OCI-LY1 (cell line): ENCODE results near the gene ALG5.

ENCODE experiments used
- H2AFZ ChIP-seq: fragments of 200-600 bp; sonication (generic), shearing (Covaris generic); 2 replicates; pipeline ENCODE4 v1.6.0; 2014; ENCODE audit warnings: antibody characterized with exemption, mild to moderate bottlenecking, low read length
- H3F3A ChIP-seq: fragments of 200-600 bp; sonication (generic), shearing (Covaris generic); 2 replicates; pipeline ENCODE4 v1.6.0; 2014; ENCODE audit warnings: mild to moderate bottlenecking, antibody characterized with exemption, low read length, moderate library complexity; ENCODE audit not compliant: insufficient read depth
- H3K27ac ChIP-seq: fragments of 200-600 bp; sonication (generic); 2 replicates; pipeline ENCODE4 v1.5.1; 2014; ENCODE audit warnings: low read length, mixed run types, mild to moderate bottlenecking, low read depth; ENCODE audit not compliant: poor library complexity, severe bottlenecking
- H3K27me3 ChIP-seq: fragments of 200-600 bp; sonication (generic); 2 replicates; pipeline ENCODE4 v1.6.0; 2014; ENCODE audit warnings: antibody characterized with exemption, mild to moderate bottlenecking, low read length, moderate library complexity; ENCODE audit not compliant: insufficient read depth
- H3K36me3 ChIP-seq: fragments of 200-600 bp; sonication (generic); 2 replicates; pipeline ENCODE4 v1.6.1; 2014; ENCODE audit warnings: mild to moderate bottlenecking, antibody characterized with exemption, low read length, moderate library complexity, mixed read lengths; ENCODE audit not compliant: insufficient read depth
- H3K4me1 ChIP-seq: fragments of 200-600 bp; sonication (generic); 2 replicates; pipeline ENCODE4 v1.5.1; 2014; ENCODE audit warnings: mild to moderate bottlenecking, low read length, moderate library complexity; ENCODE audit not compliant: insufficient read depth, severe bottlenecking
- H3K4me2 ChIP-seq: fragments of 200-600 bp; sonication (generic), shearing (Covaris generic); 2 replicates; pipeline ENCODE4 v1.6.1; 2014; ENCODE audit warnings: low read length
- H3K4me3 ChIP-seq: fragments of 200-600 bp; sonication (generic); 2 replicates; pipeline ENCODE4 v1.5.1; 2014; ENCODE audit warnings: low read length, low read depth, mild to moderate bottlenecking, mixed read lengths; ENCODE audit not compliant: poor library complexity, severe bottlenecking
- H3K79me2 ChIP-seq: fragments of 200-600 bp; shearing (Covaris generic); 2 replicates; pipeline ENCODE4 v1.6.1; 2016; ENCODE audit warnings: mixed run types, low read length, mixed read lengths; ENCODE audit not compliant: insufficient read depth
- H3K9ac ChIP-seq: fragments of 200-600 bp; sonication (generic), shearing (Covaris generic); 2 replicates; pipeline ENCODE4 v1.6.1; 2014; ENCODE audit warnings: mild to moderate bottlenecking, low read length, mixed read lengths
- H3K9me2 ChIP-seq: fragments of 200-600 bp; sonication (generic), shearing (Covaris generic); 2 replicates; pipeline ENCODE4 v1.6.1; 2014; ENCODE audit warnings: low read depth, mild to moderate bottlenecking, low read length, mixed read lengths
- H3K9me3 ChIP-seq: fragments of 200-600 bp; shearing (Covaris generic); 2 replicates; pipeline ENCODE4 v1.6.1; 2014; ENCODE audit warnings: low read length, mixed read lengths
- H4K20me1 ChIP-seq: fragments of 200-600 bp; sonication (generic), shearing (Covaris generic); 2 replicates; pipeline ENCODE4 v1.6.0; 2016; ENCODE audit warnings: mild to moderate bottlenecking, low read length; ENCODE audit not compliant: insufficient read depth
- EZH2 ChIP-seq: fragments of 200-600 bp; sonication (generic), shearing (Covaris generic); IDR thresholded peaks from 2 replicates; pipeline ENCODE4 v1.8.0; 2017; ENCODE audit warnings: borderline replicate concordance, mixed run types, mild to moderate bottlenecking, antibody characterized with exemption, low read length, moderate library complexity, mixed read lengths
- TF ChIP-seq, protein P1 (sequence below): fragments of 200-600 bp; sonication (generic), shearing (Covaris generic); IDR thresholded peaks from 2 replicates; pipeline ENCODE4 v1.5.1; 2017; ENCODE audit warnings: mild to moderate bottlenecking, antibody characterized with exemption, low read length, moderate library complexity, mixed read lengths

Gene ALG5

DNA sequence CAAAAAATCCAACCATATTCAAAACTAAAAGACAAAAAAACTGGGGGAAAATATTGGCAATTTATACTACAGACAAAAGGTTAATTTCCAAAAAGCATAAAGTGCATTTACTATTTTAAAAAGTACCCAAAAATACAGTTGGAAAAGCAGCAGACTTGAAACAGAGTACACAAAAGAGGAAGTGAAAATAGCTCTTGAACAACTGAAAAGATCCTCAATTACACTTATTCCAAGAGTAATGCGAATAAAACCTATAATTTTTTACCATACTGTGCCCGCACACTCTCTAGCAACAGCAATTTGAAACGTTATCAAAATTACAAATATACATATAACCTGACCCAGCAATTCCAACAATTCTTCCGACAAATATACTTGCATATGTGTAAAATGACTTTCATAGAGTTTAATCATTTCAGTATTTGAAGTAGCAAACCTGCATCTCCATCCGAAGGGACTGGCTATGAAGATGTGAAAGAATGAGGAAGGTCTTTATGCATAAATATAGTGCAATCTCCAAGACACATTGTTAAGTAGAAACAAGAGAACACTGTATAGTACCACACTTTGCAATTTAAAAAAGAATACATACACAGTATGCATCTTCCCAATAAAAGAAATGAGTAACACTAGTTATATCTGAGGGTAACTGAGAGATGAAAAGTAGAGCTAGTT is 25.4 kb downstream of the ALG5 start:
- Histone ChIP-seq H3K9ac (no peak overlapping the region), H3K27me3 (no peaks in the 10 kb centered on the region), H3K27ac (no peak overlapping the region), H3F3A (no peaks in the 10 kb centered on the region), H4K20me1 (no peaks in the 10 kb centered on the region), H2AFZ (no peak overlapping the region), H3K9me3 (no peaks in the 10 kb centered on the region), H3K4me3 (no peak overlapping the region), H3K4me1 (no peaks in the 10 kb centered on the region), H3K36me3 (peaks cover 22% of the 10 kb centered on the region), H3K79me2 (no peaks in the 10 kb centered on the region), H3K4me2 (no peak overlapping the region), H3K9me2 (no peaks in the 10 kb centered on the region)
- TF ChIP-seq, protein P1, sequence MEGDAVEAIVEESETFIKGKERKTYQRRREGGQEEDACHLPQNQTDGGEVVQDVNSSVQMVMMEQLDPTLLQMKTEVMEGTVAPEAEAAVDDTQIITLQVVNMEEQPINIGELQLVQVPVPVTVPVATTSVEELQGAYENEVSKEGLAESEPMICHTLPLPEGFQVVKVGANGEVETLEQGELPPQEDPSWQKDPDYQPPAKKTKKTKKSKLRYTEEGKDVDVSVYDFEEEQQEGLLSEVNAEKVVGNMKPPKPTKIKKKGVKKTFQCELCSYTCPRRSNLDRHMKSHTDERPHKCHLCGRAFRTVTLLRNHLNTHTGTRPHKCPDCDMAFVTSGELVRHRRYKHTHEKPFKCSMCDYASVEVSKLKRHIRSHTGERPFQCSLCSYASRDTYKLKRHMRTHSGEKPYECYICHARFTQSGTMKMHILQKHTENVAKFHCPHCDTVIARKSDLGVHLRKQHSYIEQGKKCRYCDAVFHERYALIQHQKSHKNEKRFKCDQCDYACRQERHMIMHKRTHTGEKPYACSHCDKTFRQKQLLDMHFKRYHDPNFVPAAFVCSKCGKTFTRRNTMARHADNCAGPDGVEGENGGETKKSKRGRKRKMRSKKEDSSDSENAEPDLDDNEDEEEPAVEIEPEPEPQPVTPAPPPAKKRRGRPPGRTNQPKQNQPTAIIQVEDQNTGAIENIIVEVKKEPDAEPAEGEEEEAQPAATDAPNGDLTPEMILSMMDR: no peak
- no peak for TF ChIP-seq EZH2

DNA sequence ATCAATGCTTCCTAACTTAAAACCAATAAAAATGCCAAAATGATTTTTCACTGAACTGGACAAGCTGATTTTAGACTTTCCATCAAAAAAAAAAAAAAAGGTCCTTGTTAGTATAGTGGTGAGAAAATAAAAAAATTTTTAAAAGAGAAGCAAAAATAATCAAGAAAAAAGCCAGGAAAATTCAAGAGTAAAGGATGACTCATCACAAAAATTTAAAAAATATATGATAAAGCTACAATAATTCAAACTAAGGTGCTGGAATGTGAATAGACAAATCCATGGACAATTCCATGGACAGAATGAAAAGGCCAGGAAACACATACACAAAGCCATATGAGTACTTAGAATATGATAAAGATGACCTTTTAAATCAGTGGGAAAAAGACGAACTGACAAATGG is 26.1 kb downstream of the ALG5 start:
- no peak overlapping the region for H3K9ac ChIP-seq
- peaks cover 27% of the 10 kb centered on the region for H3K36me3 ChIP-seq
- no peak overlapping the region for H3K27ac ChIP-seq
- H2AFZ ChIP-seq: no peak overlapping the region
- H3K9me2 ChIP-seq: no peaks in the 10 kb centered on the region
- no peaks in the 10 kb centered on the region for H3K4me1 ChIP-seq
- no peaks in the 10 kb centered on the region for H3F3A ChIP-seq
- no peaks in the 10 kb centered on the region for H3K27me3 ChIP-seq
- no peaks in the 10 kb centered on the region for H3K9me3 ChIP-seq
- H3K4me2 ChIP-seq: no peak overlapping the region
- H3K79me2 ChIP-seq: no peaks in the 10 kb centered on the region
- no peak for TF ChIP-seq EZH2
- TF ChIP-seq, protein P1: no peak
- no peak overlapping the region for H3K4me3 ChIP-seq
- H4K20me1 ChIP-seq: no peaks in the 10 kb centered on the region

DNA sequence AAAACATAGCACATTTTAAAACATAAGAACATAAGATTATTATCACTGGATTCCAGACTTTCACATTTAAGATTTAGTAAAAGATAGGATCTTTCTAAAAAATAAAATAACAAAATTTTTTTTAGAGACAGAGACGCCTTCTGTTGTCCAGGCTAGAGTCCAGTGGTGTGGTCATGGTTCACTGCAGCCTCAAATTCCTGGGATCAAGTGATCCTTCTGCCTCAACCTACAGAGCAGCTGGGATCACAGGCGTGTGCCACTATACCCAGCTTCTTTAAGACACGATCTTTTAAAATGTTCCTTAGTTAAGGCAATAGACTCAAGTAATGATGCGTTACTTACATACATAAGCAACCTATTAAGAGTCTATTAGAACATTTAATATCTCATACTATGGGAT is 32.7 kb downstream of the ALG5 start:
- H3K79me2 ChIP-seq: no peaks in the 10 kb centered on the region
- H3K4me2 ChIP-seq: no peak overlapping the region
- peaks cover 44% of the 10 kb centered on the region for H3K36me3 ChIP-seq
- no peaks in the 10 kb centered on the region for H4K20me1 ChIP-seq
- H3K27ac ChIP-seq: no peak overlapping the region
- TF ChIP-seq EZH2: no peak
- TF ChIP-seq, protein P1: no peak
- H3K9me2 ChIP-seq: no peaks in the 10 kb centered on the region
- no peak overlapping the region for H3K4me3 ChIP-seq
- H3K9me3 ChIP-seq: no peaks in the 10 kb centered on the region
- no peak overlapping the region for H3K9ac ChIP-seq
- H3F3A ChIP-seq: no peaks in the 10 kb centered on the region
- H3K4me1 ChIP-seq: no peaks in the 10 kb centered on the region
- H3K27me3 ChIP-seq: no peaks in the 10 kb centered on the region
- no peak overlapping the region for H2AFZ ChIP-seq
